Measurements from ENCODE around the gene MYRF. TPM values are rescaled to one million over a fixed set of nuclear protein-coding genes. Genes with fewer than 3 reads are reported as not detected.

Gene MYRF
- total RNA-seq, 1 donor from 2014 or later, result 0.78 TPM

GRCh38 chr11:61733120-61733978 lies 19.1 kb upstream of the MYRF start:
- Mint-ChIP-seq H3K27ac (no peak overlapping the region), H3K4me1 (peaks cover 4% of the 10 kb centered on the region), H3K4me3 (no peak overlapping the region), H3K9me3 (no peaks in the 10 kb centered on the region), H3K36me3 (ENCODE audit: low read depth) (no peaks in the 10 kb centered on the region), H3K27me3 (no peaks in the 10 kb centered on the region)
- ATAC-seq (ENCODE audit: low read depth) (peak; percentile 96), DNase-seq (peak; percentile 64)
- CTCF ChIA-PET, result interaction anchor here (0.6 to 1.6 kb wide), 15 partner anchors 9 to 375 kb away, joined by 3 to 8 read pairs (median 3); no protein-coding TSS in a partner anchor
- POLR2A ChIA-PET, result no interaction called here
- intact Hi-C loops (cut with micrococcal nuclease), result loop anchor here (2.0 to 10.0 kb wide), 2 partner anchors 53 to 109 kb away; partner anchors contain the start of gene DAGLA
- TF ChIP-seq CTCF (IDR thresholded peaks at IDR 0.05), result peak; percentile 44

- Mint-ChIP-seq H3K36me3 (ENCODE audit: low read depth) (no peaks in the 10 kb centered on the region), H3K4me3 (no peak overlapping the region), H3K9me3 (no peaks in the 10 kb centered on the region), H3K27ac (no peak overlapping the region), H3K4me1 (peaks cover 4% of the 10 kb centered on the region), H3K27me3 (no peaks in the 10 kb centered on the region)
- DNase-seq, result no peak
- POLR2A ChIA-PET, result no interaction called here
- TF ChIP-seq CTCF (IDR thresholded peaks at IDR 0.05), result no peak
- CTCF ChIA-PET, result interaction anchor here (0.8 kb wide), 1 partner anchor 16 kb away, joined by 3 read pairs; no protein-coding TSS in a partner anchor
- intact Hi-C loops (cut with micrococcal nuclease), result loop anchor here (10.0 kb wide), 1 partner anchor 110 kb away; no protein-coding TSS in a partner anchor
- no peak for ATAC-seq (ENCODE audit: low read depth)
Observed at GRCh38 chr11:61734767-61735166, 17.7 kb upstream of the MYRF start.

- ChIA-PET POLR2A (no interaction called here), CTCF (interaction anchor here (1.1 kb wide), 1 partner anchor 16 kb away, joined by 4 read pairs; no protein-coding TSS in a partner anchor)
- Mint-ChIP-seq H3K4me3 (no peak overlapping the region), H3K27me3 (no peaks in the 10 kb centered on the region), H3K9me3 (no peaks in the 10 kb centered on the region), H3K36me3 (ENCODE audit: low read depth) (no peaks in the 10 kb centered on the region), H3K27ac (no peak overlapping the region), H3K4me1 (peaks cover 4% of the 10 kb centered on the region)
- intact Hi-C loops (cut with micrococcal nuclease), result loop anchor here (10.0 kb wide), 1 partner anchor 111 kb away; no protein-coding TSS in a partner anchor
- ATAC-seq (ENCODE audit: low read depth) (no peak), DNase-seq (no peak)
- no peak for TF ChIP-seq CTCF (IDR thresholded peaks at IDR 0.05)
Observed at GRCh38 chr11:61735391-61735790, 17.0 kb upstream of the MYRF start.

- intact Hi-C loops (cut with micrococcal nuclease), result loop anchor here (10.0 kb wide), 1 partner anchor 112 kb away; no protein-coding TSS in a partner anchor
- no peak for ATAC-seq (ENCODE audit: low read depth)
- H3K27me3 Mint-ChIP-seq, result no peaks in the 10 kb centered on the region
- ChIA-PET CTCF (interaction anchor here (1.1 kb wide), 1 partner anchor 15 kb away, joined by 4 read pairs; no protein-coding TSS in a partner anchor), POLR2A (no interaction called here)
- no peak for TF ChIP-seq CTCF (IDR thresholded peaks at IDR 0.05)
- no peak overlapping the region for H3K27ac Mint-ChIP-seq
- DNase-seq, result no peak
- no peaks in the 10 kb centered on the region for H3K9me3 Mint-ChIP-seq
- H3K4me1 Mint-ChIP-seq, result peaks cover 4% of the 10 kb centered on the region
- no peaks in the 10 kb centered on the region for H3K36me3 Mint-ChIP-seq (ENCODE audit: low read depth)
- no peak overlapping the region for H3K4me3 Mint-ChIP-seq
Observed at GRCh38 chr11:61736310-61736709, 16.1 kb upstream of the MYRF start.

- intact Hi-C loops (cut with micrococcal nuclease), result loop anchor here (10.0 kb wide), 1 partner anchor 112 kb away; no protein-coding TSS in a partner anchor
- peaks cover 4% of the 10 kb centered on the region for H3K4me1 Mint-ChIP-seq
- DNase-seq (no peak), ATAC-seq (ENCODE audit: low read depth) (no peak)
- no peak overlapping the region for H3K4me3 Mint-ChIP-seq
- no peak overlapping the region for H3K27ac Mint-ChIP-seq
- ChIA-PET CTCF (no interaction called here), POLR2A (no interaction called here)
- no peaks in the 10 kb centered on the region for H3K9me3 Mint-ChIP-seq
- no peaks in the 10 kb centered on the region for H3K27me3 Mint-ChIP-seq
- TF ChIP-seq CTCF (IDR thresholded peaks at IDR 0.05), result no peak
- H3K36me3 Mint-ChIP-seq (ENCODE audit: low read depth), result no peaks in the 10 kb centered on the region
Observed at GRCh38 chr11:61737131-61737530, 15.3 kb upstream of the MYRF start.
